Ureter (tissue), 1 donor: ENCODE measurements around the gene DAP. TPM values are rescaled to one million over a fixed set of nuclear protein-coding genes. Genes with fewer than 3 reads are reported as not detected.
"Not testable (repeated sequence)": the region's sequence is repeated elsewhere in the genome, so short reads cannot be mapped to it uniquely, and the experiment has no call there.

Source experiments
- DNase-seq: peaks from one replicate; pipeline ENCODE4 v3.0.0-alpha.2; 2020; ENCODE audit warnings: low spot score
- total RNA-seq: library from RNA; stranded (reverse); gene quantifications from one replicate; pipeline ENCODE4 v1.2.4, GENCODE V29; 2023
- donor health status: DM: yes; HTN: yes; CAD: no.

The DAP gene
- total RNA-seq, 1 donor from 2014 or later: 209 TPM

GRCh38 chr5:10633271-10634049 lies 127.6 kb downstream of the DAP start:
- DNase-seq: no peak

DNA sequence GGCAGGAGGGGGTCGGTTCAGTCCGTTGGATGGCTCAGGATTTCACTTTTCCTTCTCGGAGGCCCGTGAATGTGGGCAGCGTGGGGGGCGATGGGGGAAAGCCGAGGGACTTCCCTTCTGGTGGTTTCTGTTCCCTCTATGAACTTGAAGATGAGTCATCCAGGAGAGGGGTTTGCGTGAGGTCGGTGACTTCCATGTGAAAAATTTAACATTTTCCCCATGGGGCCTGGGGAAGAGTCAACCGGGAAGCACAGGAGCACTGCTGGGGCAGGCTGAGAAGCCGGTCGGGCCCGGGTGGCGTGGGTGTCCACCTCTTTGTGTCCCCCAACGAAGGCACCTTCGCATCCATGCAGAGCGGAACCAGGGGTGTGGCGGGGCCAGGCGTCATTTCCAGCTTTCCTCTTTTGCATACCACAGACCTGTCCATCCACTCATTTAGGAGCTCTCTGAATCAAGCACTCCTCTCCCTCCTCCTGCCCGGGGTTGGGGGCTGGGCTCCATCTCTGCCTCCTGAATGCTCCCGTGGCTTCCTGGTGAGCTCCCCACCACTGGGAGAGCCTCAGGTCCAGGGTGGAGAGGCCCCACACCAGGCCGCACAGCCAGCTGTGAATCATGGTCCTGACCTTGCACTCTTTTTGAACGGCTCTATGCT lies 128.8 kb downstream of the DAP start:
- no peak for DNase-seq

DNA sequence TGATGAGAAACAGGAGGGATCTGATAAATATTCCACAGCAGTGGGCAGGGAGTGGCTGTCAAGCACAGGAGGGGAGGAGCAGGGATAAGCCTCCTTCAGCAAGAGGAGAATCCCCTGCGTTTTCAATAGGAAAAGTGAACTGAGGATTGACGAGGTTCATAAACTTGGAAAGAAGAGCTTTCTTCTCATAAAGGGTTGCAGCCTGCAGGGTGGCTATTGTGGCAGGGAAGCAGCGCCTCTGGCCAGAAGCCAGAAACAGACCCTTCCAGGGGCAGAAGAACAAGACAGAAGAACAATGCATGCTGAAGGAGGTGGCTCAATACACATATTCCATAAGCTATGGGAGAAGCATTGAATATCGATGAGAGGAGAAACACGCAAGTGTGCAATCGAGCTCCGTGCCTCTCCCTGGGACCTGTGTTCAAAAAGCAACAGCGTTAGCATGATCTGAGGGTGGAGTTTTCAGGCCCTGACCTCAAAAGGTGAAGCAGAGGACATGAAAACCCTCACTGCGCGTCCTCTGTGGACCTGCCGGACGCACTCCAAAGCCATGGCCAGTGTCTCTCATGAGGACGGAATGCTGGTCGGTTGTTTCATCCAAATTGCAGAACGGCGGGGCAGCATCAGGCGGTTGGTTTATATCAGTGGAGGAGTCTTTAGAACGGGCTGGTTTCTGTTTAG lies 129.6 kb downstream of the DAP start:
- no peak for DNase-seq

DNA sequence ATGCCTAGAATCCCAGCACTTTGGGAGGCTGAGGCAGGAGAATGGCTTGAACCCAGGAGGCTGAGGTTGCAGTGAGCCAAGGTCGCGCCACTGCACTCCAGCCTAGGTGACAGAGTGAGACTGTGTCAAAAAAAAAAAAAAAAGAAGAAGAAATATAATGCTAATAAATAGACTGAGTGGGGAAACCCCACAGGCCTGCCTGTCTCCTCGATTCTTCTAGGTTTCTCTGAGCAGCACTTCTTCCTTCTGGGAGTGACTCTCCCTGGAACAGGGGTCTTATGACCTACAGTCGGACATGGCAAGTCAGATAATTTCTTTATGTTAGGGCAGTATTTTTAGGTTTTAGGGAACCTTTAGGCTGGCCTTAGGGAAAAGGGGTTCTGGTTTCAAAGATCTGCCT lies 130.3 kb downstream of the DAP start:
- not testable (repeated sequence) for DNase-seq

DNA sequence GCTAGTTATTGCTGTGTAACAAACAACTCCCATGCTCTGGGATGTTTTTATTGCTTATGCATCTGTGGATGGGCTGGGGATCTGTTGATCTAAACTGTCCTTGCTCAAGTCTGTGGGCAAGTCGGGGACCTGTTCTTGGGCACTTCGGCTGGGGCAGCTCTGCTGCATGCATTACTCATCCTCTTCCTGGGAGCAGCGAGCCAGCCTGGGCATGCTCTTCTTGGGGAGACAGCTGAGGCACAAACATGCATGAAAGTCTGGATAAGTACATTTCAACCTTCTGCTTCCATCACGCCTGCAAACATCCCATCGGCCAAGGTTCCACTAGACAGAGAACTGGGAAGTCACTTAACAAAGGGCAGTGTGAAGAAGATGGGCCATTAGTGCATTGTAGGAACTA lies 130.9 kb downstream of the DAP start:
- no peak for DNase-seq

DNA sequence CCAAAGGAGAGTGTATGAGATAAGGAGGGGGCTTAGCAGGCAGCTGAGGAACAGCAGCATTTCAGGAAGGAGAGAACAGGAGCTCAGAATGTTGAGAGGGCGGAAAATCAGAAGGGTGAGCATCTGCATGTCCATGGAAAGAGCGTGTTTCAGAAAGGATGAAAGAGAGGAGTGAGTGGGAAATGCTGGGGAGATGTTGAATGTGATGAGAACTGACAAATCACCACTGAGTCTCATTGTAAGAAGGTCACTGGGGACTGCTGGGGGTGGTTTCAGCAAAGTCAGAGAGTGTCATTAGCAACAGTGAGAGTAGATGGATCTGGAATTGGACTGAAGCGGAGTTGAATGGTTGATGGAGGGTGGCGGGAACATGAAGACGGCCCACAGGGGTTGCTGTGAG lies 131.4 kb downstream of the DAP start:
- DNase-seq: no peak

Other genes with a start within 250 kb of the DAP start
- 3.3 TPM for gene ANKRD33B, start 197.2 kb downstream of the DAP start, total RNA-seq